GM13976 (cell line): ENCODE results near the gene TM7SF3.

Experiments
- DNase-seq: peaks from one replicate; pipeline ENCODE4 v3.0.0; 2012; ENCODE audit warnings: low spot score
- CTCF ChIP-seq: IDR thresholded peaks from 2 replicates; pipeline ENCODE4 v1.5.1; 2012; ENCODE audit warnings: borderline replicate concordance, mild to moderate bottlenecking; ENCODE audit not compliant: insufficient read depth; ENCODE audit errors: extremely low read depth, missing control alignments, control extremely low read depth
- in situ Hi-C: fragments of 300-500 bp; cut with MboI; formaldehyde crosslinking; loops from one replicate; pipeline ENCODE4 v1.12.0; 2022; ENCODE audit warnings: low sequenced_read_pairs, mixed read lengths, inconsistent platforms; ENCODE audit not compliant: unreplicated experiment

TM7SF3 gene

GRCh38 chr12:27015730-27016076 is 1.5 kb upstream of the TM7SF3 start:
- TF ChIP-seq CTCF = no peak
- in situ Hi-C loops = no loop called here
- DNase-seq = peak; percentile 34

GRCh38 chr12:27014859-27015729 is 910 bp upstream of the TM7SF3 start:
- in situ Hi-C loops = no loop called here
- no peak for TF ChIP-seq CTCF
- DNase-seq = no peak

DNA sequence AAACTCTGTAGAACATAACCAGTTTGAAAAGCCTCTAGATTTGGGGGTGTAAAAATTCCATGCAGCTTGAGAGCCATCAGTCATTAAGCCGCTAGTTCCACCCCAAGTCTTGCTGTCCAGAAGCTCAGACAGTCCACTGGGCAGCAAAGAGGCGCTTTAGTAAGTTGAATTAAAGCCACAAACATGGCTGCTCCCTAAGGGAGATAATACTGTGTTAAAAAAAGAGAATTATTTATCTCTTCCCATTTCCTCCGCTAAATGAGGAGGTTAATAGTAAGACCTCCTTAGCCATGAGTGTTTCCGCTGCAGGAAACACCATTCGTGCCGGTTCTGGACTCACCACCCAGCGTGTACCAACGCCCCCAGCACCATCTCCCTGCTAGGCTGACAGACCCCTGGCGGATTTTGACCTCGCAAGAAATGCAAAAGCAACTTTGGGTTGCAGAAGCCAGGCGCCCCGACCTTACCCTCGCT is 536 bp downstream of the TM7SF3 start:
- peak; percentile 28 for DNase-seq
- in situ Hi-C loops = no loop called here
- TF ChIP-seq CTCF = no peak

GRCh38 chr12:27012982-27013255 is 1.3 kb downstream of the TM7SF3 start:
- in situ Hi-C loops = no loop called here
- no peak for TF ChIP-seq CTCF

GRCh38 chr12:27012239-27012981 is 1.8 kb downstream of the TM7SF3 start:
- TF ChIP-seq CTCF = no peak
- no peak for DNase-seq
- in situ Hi-C loops = no loop called here

More at GRCh38 chr12:27012982-27013255, 1.3 kb downstream of the TM7SF3 start:
- DNase-seq = no peak

DNA sequence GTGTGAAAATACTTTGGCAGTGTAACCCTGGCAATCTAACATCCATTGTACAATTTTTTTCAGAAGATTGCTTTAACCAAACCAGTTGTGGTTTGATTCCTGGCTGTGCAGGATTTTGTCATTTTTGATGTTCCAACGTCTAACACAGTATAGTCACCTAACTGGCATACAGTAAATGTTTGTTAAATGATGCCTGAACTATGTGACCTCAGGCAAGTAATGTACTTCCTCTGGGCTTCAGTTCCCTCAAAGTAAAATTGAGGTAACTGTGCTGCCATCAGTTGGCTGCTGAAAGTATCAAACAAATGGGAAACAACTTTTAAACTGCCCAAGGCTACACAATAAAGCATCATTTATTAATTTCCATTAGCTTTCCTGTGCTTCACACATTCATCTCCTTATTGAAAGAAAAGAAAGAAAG is 4.3 kb downstream of the TM7SF3 start:
- no peak for DNase-seq
- in situ Hi-C loops = no loop called here
- TF ChIP-seq CTCF = no peak
